HepG2 (cell line): Measurements from ENCODE around the gene LBX2. TPM values are rescaled to one million over a fixed set of nuclear protein-coding genes. Genes with fewer than 3 reads are reported as not detected.

ENCODE experiments used
- AHR ChIP-seq: IDR thresholded peaks from 2 replicates; pipeline ENCODE4 v1.6.1; 2018; ENCODE audit warnings: missing genetic modification reagents, missing compliant biosample characterization
- ASH2L ChIP-seq: fragments of 300-600, 200-600 bp; sonication (generic); IDR thresholded peaks from 2 replicates; pipeline ENCODE4 v1.7.0; 2017; ENCODE audit warnings: low read depth, mild to moderate bottlenecking, moderate library complexity, mixed read lengths, low read length; ENCODE audit not compliant: insufficient read length
- BHLHE40 ChIP-seq: IDR thresholded peaks from 2 replicates; pipeline ENCODE4 v1.6.1; 2011; ENCODE audit warnings: low read length, improper control_type of control experiment
- DPF2 ChIP-seq: sonication (generic); formaldehyde crosslinking; IDR thresholded peaks from 2 replicates; pipeline ENCODE4 v1.4.0; 2020; ENCODE audit warnings: mild to moderate bottlenecking, low read depth, missing genetic modification reagents, borderline replicate concordance
- ETV6 ChIP-seq: sonication (generic); formaldehyde crosslinking; conservative IDR thresholded peaks from 2 replicates; pipeline ENCODE4 v1.4.0; 2020; ENCODE audit warnings: missing genetic modification reagents
- GABPB1 ChIP-seq: IDR thresholded peaks from 2 replicates; pipeline ENCODE4 v1.6.1; 2016; ENCODE audit warnings: mild to moderate bottlenecking, missing genetic modification reagents, moderate library complexity, missing compliant biosample characterization
- GATA4 ChIP-seq: sonication (generic); IDR thresholded peaks from 2 replicates; pipeline ENCODE4 v1.6.1; 2016; ENCODE audit warnings: antibody characterized with exemption, low read depth, borderline replicate concordance
- HCFC1 ChIP-seq: fragments of 150-350 bp; IDR thresholded peaks from 2 replicates; pipeline ENCODE4 v1.6.1; 2014; ENCODE audit warnings: low read depth, low read length
- HDAC6 ChIP-seq: fragments of 200-600 bp; sonication (generic); IDR thresholded peaks from 2 replicates; pipeline ENCODE4 v1.7.0; 2017; ENCODE audit warnings: mild to moderate bottlenecking, antibody characterized with exemption, low read length, low read depth
- HNRNPL ChIP-seq: fragments of 200-400 bp; formaldehyde crosslinking; IDR thresholded peaks from 2 replicates; pipeline ENCODE4 v1.6.1; 2017; ENCODE audit warnings: mild to moderate bottlenecking, low read depth, low read length
- IKZF1 ChIP-seq: fragments of 450-650 bp; IDR thresholded peaks from 2 replicates; pipeline ENCODE4 v1.7.1; 2016
- JUND ChIP-seq: sonication (generic); formaldehyde crosslinking; IDR thresholded peaks from 2 replicates; pipeline ENCODE4 v1.8.0; 2022; ENCODE audit warnings: mild to moderate bottlenecking, missing genetic modification reagents
- KMT2A ChIP-seq: sonication (generic); formaldehyde crosslinking; IDR thresholded peaks from 2 replicates; pipeline ENCODE4 v1.4.0; 2020; ENCODE audit warnings: missing genetic modification reagents
- NFYB ChIP-seq: sonication (generic); formaldehyde crosslinking; IDR thresholded peaks from 2 replicates; pipeline ENCODE4 v1.4.0; 2020; ENCODE audit warnings: missing genetic modification reagents
- ONECUT2 ChIP-seq: sonication (generic); formaldehyde crosslinking; IDR thresholded peaks from 2 replicates; pipeline ENCODE4 v1.4.0; 2020; ENCODE audit warnings: missing genetic modification reagents
- PAF1 ChIP-seq: IDR thresholded peaks from 2 replicates; pipeline ENCODE4 v1.6.1; 2016; ENCODE audit warnings: missing genetic modification reagents, missing compliant biosample characterization
- POLR2AphosphoS2 ChIP-seq: IDR thresholded peaks from 2 replicates; pipeline ENCODE4 v1.6.1; 2011; ENCODE audit warnings: low read depth, low read length, improper control_type of control experiment
- RBFOX2 ChIP-seq: fragments of 200-400 bp; formaldehyde crosslinking; IDR thresholded peaks from 2 replicates; pipeline ENCODE4 v1.6.1; 2017; ENCODE audit warnings: low read depth, mild to moderate bottlenecking, low read length
- STAG1 ChIP-seq: sonication (generic); formaldehyde crosslinking; IDR thresholded peaks from 2 replicates; pipeline ENCODE4 v1.4.0; 2020; ENCODE audit warnings: missing genetic modification reagents
- TEAD3 ChIP-seq: optimal IDR thresholded peaks from 2 replicates; pipeline ENCODE3; 2016; ENCODE audit warnings: borderline replicate concordance
- THAP11 ChIP-seq: IDR thresholded peaks from 2 replicates; pipeline ENCODE4 v1.6.1; 2016; ENCODE audit warnings: missing biosample characterization, missing genetic modification reagents
- ZC3H4 ChIP-seq: sonication (generic); formaldehyde crosslinking; IDR thresholded peaks from 2 replicates; pipeline ENCODE4 v1.4.0; 2020; ENCODE audit warnings: missing genetic modification reagents, borderline replicate concordance
- ZNF18 ChIP-seq: sonication (generic); formaldehyde crosslinking; IDR thresholded peaks from 2 replicates; pipeline ENCODE4 v1.8.0; 2022; ENCODE audit warnings: mild to moderate bottlenecking, missing genetic modification reagents; ENCODE audit not compliant: insufficient replicate concordance
- ZNF205 ChIP-seq: IDR thresholded peaks from 2 replicates; pipeline ENCODE4 v1.6.1; 2018; ENCODE audit warnings: missing biosample characterization, missing genetic modification reagents
- ZNF282 ChIP-seq: fragments of 450-650 bp; IDR thresholded peaks from 2 replicates; pipeline ENCODE4 v1.6.1; 2018; ENCODE audit not compliant: partially characterized antibody
- ZNF605 ChIP-seq: sonication (generic); formaldehyde crosslinking; IDR thresholded peaks from 2 replicates; pipeline ENCODE4 v1.8.0; 2022; ENCODE audit warnings: mild to moderate bottlenecking, missing genetic modification reagents
- polyA plus RNA-seq, 8 experiments: library from polyadenylated mRNA; depleted of rRNA in 3 of 8; stranded (reverse) in 7 of 8; unstranded in 1 of 8; fragments of >200 nt; fragmentation: Illumina TruSeq in 4 of 8; extraction: Trizol in 4 of 8; gene quantifications; 2 replicates each; pipeline versions ENCODE4 v1.2.1 to v1.2.3, GENCODE V29; 2011 to 2016; ENCODE audit warnings: low read depth in 4 of 8, missing spikeins in 1 of 8, mixed read lengths in 1 of 8; ENCODE audit not compliant: insufficient read depth in 1 of 8
- total RNA-seq, 5 experiments: library from RNA; depleted of rRNA; stranded (reverse); fragments of >200 nt; fragmentation: Illumina TruSeq; extraction: Trizol; gene quantifications; 2 replicates each; pipeline ENCODE4 v1.2.3, GENCODE V29; 2016; ENCODE audit warnings: low read depth in 1 of 5
- TF ChIP-seq, protein P1 (sequence below): sonication (generic); formaldehyde crosslinking; IDR thresholded peaks from 2 replicates; pipeline ENCODE4 v1.4.0; 2020; ENCODE audit warnings: missing genetic modification reagents
- TF ChIP-seq, protein P2 (sequence below): sonication (generic); formaldehyde crosslinking; IDR thresholded peaks from 2 replicates; pipeline ENCODE4 v1.9.0; 2021; ENCODE audit warnings: missing genetic modification reagents, mild to moderate bottlenecking, borderline replicate concordance

Gene LBX2
- total and polyA plus RNA-seq, 2 of the 13 experiments (the other 11 are each of a cell fraction or from before 2014, with no cell fraction given) = 6.4 to 8.1 TPM

GRCh38 chr2:74525717-74526648, 26.6 kb upstream of the LBX2 start, which contains the start of gene DQX1 (continued):
- peak; percentile 92 for TF ChIP-seq HCFC1
- no peak for TF ChIP-seq DPF2 (CRISPR knock-in tag)
- TF ChIP-seq GABPB1 (CRISPR knock-in tag) = peak; percentile 76
- peak; percentile 87 for TF ChIP-seq ZNF605
- no peak for TF ChIP-seq ZNF282
- TF ChIP-seq STAG1 (CRISPR knock-in tag) = peak; percentile 21; the same call in 1 of the 2 replicates
- peak; percentile 97 for TF ChIP-seq TEAD3 (CRISPR knock-in tag)
- peak; percentile 44; the same call in 1 of the 2 replicates for TF ChIP-seq ETV6 (CRISPR knock-in tag)
- peak; percentile 38; the same call in 1 of the 2 replicates for TF ChIP-seq BHLHE40
- TF ChIP-seq IKZF1 = no peak
- TF ChIP-seq, protein P1, sequence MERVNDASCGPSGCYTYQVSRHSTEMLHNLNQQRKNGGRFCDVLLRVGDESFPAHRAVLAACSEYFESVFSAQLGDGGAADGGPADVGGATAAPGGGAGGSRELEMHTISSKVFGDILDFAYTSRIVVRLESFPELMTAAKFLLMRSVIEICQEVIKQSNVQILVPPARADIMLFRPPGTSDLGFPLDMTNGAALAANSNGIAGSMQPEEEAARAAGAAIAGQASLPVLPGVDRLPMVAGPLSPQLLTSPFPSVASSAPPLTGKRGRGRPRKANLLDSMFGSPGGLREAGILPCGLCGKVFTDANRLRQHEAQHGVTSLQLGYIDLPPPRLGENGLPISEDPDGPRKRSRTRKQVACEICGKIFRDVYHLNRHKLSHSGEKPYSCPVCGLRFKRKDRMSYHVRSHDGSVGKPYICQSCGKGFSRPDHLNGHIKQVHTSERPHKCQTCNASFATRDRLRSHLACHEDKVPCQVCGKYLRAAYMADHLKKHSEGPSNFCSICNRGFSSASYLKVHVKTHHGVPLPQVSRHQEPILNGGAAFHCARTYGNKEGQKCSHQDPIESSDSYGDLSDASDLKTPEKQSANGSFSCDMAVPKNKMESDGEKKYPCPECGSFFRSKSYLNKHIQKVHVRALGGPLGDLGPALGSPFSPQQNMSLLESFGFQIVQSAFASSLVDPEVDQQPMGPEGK (CRISPR knock-in tag) = peak; percentile 78
- TF ChIP-seq ZNF205 (CRISPR knock-in tag) = 0 out of 2 replicates have a peak, but pooled peaks have one; percentile 40
- TF ChIP-seq HDAC6 = no peak
- TF ChIP-seq THAP11 = peak; percentile 99
- TF ChIP-seq ZC3H4 (CRISPR knock-in tag) = peak; percentile 45; the same call in 1 of the 2 replicates
- TF ChIP-seq ASH2L = peak; percentile 47
- peak; percentile 75 for TF ChIP-seq ZNF18 (CRISPR knock-in tag)
- TF ChIP-seq PAF1 (CRISPR knock-in tag) = 0 out of 2 replicates have a peak, but pooled peaks have one; percentile 73
- no peak for TF ChIP-seq HNRNPL
- TF ChIP-seq AHR = peak; percentile 57; the same call in 1 of the 2 replicates
- TF ChIP-seq POLR2AphosphoS2 = peak; percentile 88
- TF ChIP-seq GATA4 = no peak; the same call in 1 of the 2 replicates
- TF ChIP-seq ONECUT2 = no peak
- peak; percentile 57; the same call in 1 of the 2 replicates for TF ChIP-seq NFYB (CRISPR knock-in tag)
- peak; percentile 69 for TF ChIP-seq RBFOX2
- TF ChIP-seq KMT2A (CRISPR knock-in tag) = peak; percentile 50
- TF ChIP-seq JUND (CRISPR knock-in tag) = no peak
- TF ChIP-seq, protein P2, sequence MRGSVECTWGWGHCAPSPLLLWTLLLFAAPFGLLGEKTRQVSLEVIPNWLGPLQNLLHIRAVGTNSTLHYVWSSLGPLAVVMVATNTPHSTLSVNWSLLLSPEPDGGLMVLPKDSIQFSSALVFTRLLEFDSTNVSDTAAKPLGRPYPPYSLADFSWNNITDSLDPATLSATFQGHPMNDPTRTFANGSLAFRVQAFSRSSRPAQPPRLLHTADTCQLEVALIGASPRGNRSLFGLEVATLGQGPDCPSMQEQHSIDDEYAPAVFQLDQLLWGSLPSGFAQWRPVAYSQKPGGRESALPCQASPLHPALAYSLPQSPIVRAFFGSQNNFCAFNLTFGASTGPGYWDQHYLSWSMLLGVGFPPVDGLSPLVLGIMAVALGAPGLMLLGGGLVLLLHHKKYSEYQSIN (CRISPR knock-in tag) = no peak
